SW 1271 (cell line): ENCODE results near the gene ANKRD44.

ENCODE experiments used
- DNase-seq, 2 experiments: peaks; one replicate each; lab custom pipeline; 2025; lab: John Stamatoyannopoulos, UW

The ANKRD44 gene

GRCh38 chr2:197286805-197287595 lies 23.6 kb downstream of the ANKRD44 start:
- peak; percentile 30 to 53 for DNase-seq

- no peak for DNase-seq
Observed at GRCh38 chr2:197285361-197285760, 25.2 kb downstream of the ANKRD44 start.

- no peak for DNase-seq
Observed at GRCh38 chr2:197284956-197285355, 25.6 kb downstream of the ANKRD44 start.

- DNase-seq: no peak
Observed at GRCh38 chr2:197281421-197281820, 29.2 kb downstream of the ANKRD44 start.

- no peak for DNase-seq
Observed at GRCh38 chr2:197280015-197280702, 30.4 kb downstream of the ANKRD44 start.

- DNase-seq: no peak
Observed at GRCh38 chr2:197278799-197279763, 31.5 kb downstream of the ANKRD44 start.

- no peak for DNase-seq
Observed at GRCh38 chr2:197277794-197278193, 32.8 kb downstream of the ANKRD44 start.

- no peak for DNase-seq
Observed at GRCh38 chr2:197276156-197276555, 34.4 kb downstream of the ANKRD44 start.

GRCh38 chr2:197274937-197275336 lies 35.6 kb downstream of the ANKRD44 start:
- no peak for DNase-seq

GRCh38 chr2:197274349-197274748 lies 36.2 kb downstream of the ANKRD44 start:
- no peak for DNase-seq

GRCh38 chr2:197273485-197273884 lies 37.1 kb downstream of the ANKRD44 start:
- DNase-seq: no peak

- DNase-seq: no peak
Observed at GRCh38 chr2:197270601-197271000, 40.0 kb downstream of the ANKRD44 start.

GRCh38 chr2:197269815-197270214 lies 40.8 kb downstream of the ANKRD44 start:
- DNase-seq: no peak

- no peak for DNase-seq
Observed at GRCh38 chr2:197268786-197269584, 41.6 kb downstream of the ANKRD44 start.

- no peak for DNase-seq
Observed at GRCh38 chr2:197266477-197266876, 44.1 kb downstream of the ANKRD44 start.

- no peak for DNase-seq
Observed at GRCh38 chr2:197265924-197266323, 44.7 kb downstream of the ANKRD44 start.

- no peak for DNase-seq
Observed at GRCh38 chr2:197265036-197265435, 45.5 kb downstream of the ANKRD44 start.

GRCh38 chr2:197264332-197264731 lies 46.2 kb downstream of the ANKRD44 start:
- no peak for DNase-seq

- DNase-seq: no peak
Observed at GRCh38 chr2:197263077-197263476, 47.5 kb downstream of the ANKRD44 start.

- DNase-seq: no peak
Observed at GRCh38 chr2:197261808-197262226, 48.8 kb downstream of the ANKRD44 start.

- DNase-seq: no peak
Observed at GRCh38 chr2:197259470-197259999, 51.0 kb downstream of the ANKRD44 start.
